Esophagus squamous epithelium (tissue), 4 donors: ENCODE measurements around the gene CASP4.

Source experiments
- POLR2A ChIP-seq, 4 donors: fragments of 450-650 bp; IDR thresholded peaks; one replicate each; pipeline ENCODE4 v1.6.1; 2017; ENCODE audit warnings: antibody characterized with exemption in 4 of 4, mild to moderate bottlenecking in 4 of 4, moderate library complexity in 3 of 4
- TF ChIP-seq, protein P1 (sequence below), 6 experiments: fragments of 450-650 bp in 4 of 6; fragments of 200-600 bp in 2 of 6; sonication (generic) in 2 of 6; IDR thresholded peaks; one replicate each; pipeline ENCODE4 v1.5.1; 2016 to 2019; ENCODE audit warnings: antibody characterized with exemption in 6 of 6, mild to moderate bottlenecking in 4 of 6, moderate library complexity in 4 of 6

DNA sequence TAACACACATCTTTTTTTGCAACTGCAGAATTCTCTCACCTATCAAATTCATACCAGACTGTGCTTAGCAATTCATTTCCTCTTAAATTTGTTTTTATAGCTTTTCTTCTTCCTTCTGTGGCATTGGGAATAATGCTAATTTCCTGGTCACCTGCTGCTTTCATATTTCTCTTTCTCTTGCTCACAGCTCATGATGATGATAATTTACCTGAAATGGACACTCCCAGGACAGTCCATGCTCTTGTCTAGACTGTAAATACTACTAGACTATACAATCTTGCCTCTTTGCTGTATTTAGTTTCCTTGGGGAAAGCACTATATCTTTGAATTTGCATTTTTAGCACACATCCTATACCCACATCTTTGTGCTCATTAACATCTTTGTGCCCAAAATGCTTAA lies 39.1 kb upstream of the CASP4 start:
- TF ChIP-seq, protein P1, sequence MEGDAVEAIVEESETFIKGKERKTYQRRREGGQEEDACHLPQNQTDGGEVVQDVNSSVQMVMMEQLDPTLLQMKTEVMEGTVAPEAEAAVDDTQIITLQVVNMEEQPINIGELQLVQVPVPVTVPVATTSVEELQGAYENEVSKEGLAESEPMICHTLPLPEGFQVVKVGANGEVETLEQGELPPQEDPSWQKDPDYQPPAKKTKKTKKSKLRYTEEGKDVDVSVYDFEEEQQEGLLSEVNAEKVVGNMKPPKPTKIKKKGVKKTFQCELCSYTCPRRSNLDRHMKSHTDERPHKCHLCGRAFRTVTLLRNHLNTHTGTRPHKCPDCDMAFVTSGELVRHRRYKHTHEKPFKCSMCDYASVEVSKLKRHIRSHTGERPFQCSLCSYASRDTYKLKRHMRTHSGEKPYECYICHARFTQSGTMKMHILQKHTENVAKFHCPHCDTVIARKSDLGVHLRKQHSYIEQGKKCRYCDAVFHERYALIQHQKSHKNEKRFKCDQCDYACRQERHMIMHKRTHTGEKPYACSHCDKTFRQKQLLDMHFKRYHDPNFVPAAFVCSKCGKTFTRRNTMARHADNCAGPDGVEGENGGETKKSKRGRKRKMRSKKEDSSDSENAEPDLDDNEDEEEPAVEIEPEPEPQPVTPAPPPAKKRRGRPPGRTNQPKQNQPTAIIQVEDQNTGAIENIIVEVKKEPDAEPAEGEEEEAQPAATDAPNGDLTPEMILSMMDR (IDR thresholded peaks at IDR 0.05) = no peak
- TF ChIP-seq POLR2A (IDR thresholded peaks at IDR 0.05) = no peak
